OCI-LY7 (cell line): ENCODE measurements around the gene LYRM4. TPM values are rescaled to one million over a fixed set of nuclear protein-coding genes. Genes with fewer than 3 reads are reported as not detected.

Experiments
- BruUV-seq: library from RNA; stranded (reverse); fragments of 400-500 nt; replicated peaks from 2 replicates; lab custom pipeline; 2021; lab: Mats Ljungman, UMichigan
- CTCF ChIA-PET: fragments of 300-600 bp; sonication (Branson Sonifier 250); formaldehyde crosslinking; loops from one replicate; lab custom pipeline; 2022; ENCODE audit warnings: antibody characterized with exemption; ENCODE audit not compliant: unreplicated experiment; lab: Charles Lee
- POLR2A ChIA-PET: fragments of 300-600 bp; sonication (Branson Sonifier 250); formaldehyde crosslinking; loops from one replicate; lab custom pipeline; 2022; ENCODE audit warnings: antibody characterized with exemption; lab: Charles Lee
- DNase-seq: peaks from one replicate; pipeline ENCODE4 v3.0.0-alpha.2; 2015; ENCODE audit warnings: low spot score
- H2AFZ ChIP-seq: fragments of 200-600 bp; sonication (generic), shearing (Covaris generic); 2 replicates; pipeline ENCODE4 v1.6.1; 2014; ENCODE audit warnings: mild to moderate bottlenecking, antibody characterized with exemption, low read length, moderate library complexity
- H3K27ac ChIP-seq: fragments of 200-600 bp; sonication (generic); 2 replicates; pipeline ENCODE4 v1.5.1; 2014; ENCODE audit warnings: mixed run types, low read depth, mild to moderate bottlenecking, moderate library complexity, low read length, inconsistent platforms; ENCODE audit not compliant: poor library complexity, severe bottlenecking
- H3K36me3 ChIP-seq: fragments of 200-600 bp; sonication (generic); 2 replicates; pipeline ENCODE4 v1.6.1; 2014; ENCODE audit warnings: mild to moderate bottlenecking, antibody characterized with exemption, low read length, moderate library complexity, mixed read lengths; ENCODE audit not compliant: insufficient read depth
- H3K4me1 ChIP-seq: fragments of 200-600 bp; sonication (generic); 2 replicates; pipeline ENCODE4 v1.5.1; 2014; ENCODE audit warnings: mild to moderate bottlenecking, low read length; ENCODE audit not compliant: insufficient read depth, poor library complexity, severe bottlenecking
- H3K4me2 ChIP-seq: fragments of 200-600 bp; sonication (generic); 2 replicates; pipeline ENCODE4 v1.6.1; 2014; ENCODE audit warnings: mild to moderate bottlenecking, low read length
- H3K4me3 ChIP-seq: fragments of 200-600 bp; sonication (generic); 2 replicates; pipeline ENCODE4 v1.5.1; 2014; ENCODE audit warnings: mild to moderate bottlenecking, low read depth, low read length; ENCODE audit not compliant: poor library complexity, severe bottlenecking
- H3K79me2 ChIP-seq: fragments of 200-600 bp; sonication (generic); 2 replicates; pipeline ENCODE4 v1.6.1; 2016; ENCODE audit warnings: low read depth, mild to moderate bottlenecking, low read length, moderate library complexity, mixed read lengths; ENCODE audit not compliant: insufficient read depth
- H3K9me2 ChIP-seq: fragments of 200-600 bp; sonication (generic); 2 replicates; pipeline ENCODE4 v1.6.1; 2016; ENCODE audit warnings: mild to moderate bottlenecking, low read length, mixed read lengths; ENCODE audit not compliant: insufficient read depth
- H3K9me3 ChIP-seq: fragments of 200-600 bp; sonication (generic); 2 replicates; pipeline ENCODE4 v1.6.1; 2014; ENCODE audit warnings: mild to moderate bottlenecking, mixed run types, low read length, mixed read lengths
- H4K20me1 ChIP-seq: fragments of 200-600 bp; sonication (generic); 2 replicates; pipeline ENCODE4 v1.6.1; 2014; ENCODE audit warnings: mild to moderate bottlenecking, antibody characterized with exemption, low read length, moderate library complexity, mixed read lengths; ENCODE audit not compliant: insufficient read depth
- EZH2phosphoT487 ChIP-seq: fragments of 200-600 bp; sonication (generic); IDR thresholded peaks from 2 replicates; pipeline ENCODE4 v1.6.1; 2018; ENCODE audit warnings: low read depth, borderline replicate concordance, mild to moderate bottlenecking, mixed run types, antibody characterized with exemption, low read length, moderate library complexity, mixed read lengths
- intact Hi-C: fragments of 100-400 bp; cut with micrococcal nuclease; formaldehyde crosslinking; loops from one replicate; pipeline ENCODE4 v1.10.0; 2022; ENCODE audit not compliant: unreplicated experiment
- total RNA-seq, 2 experiments: library from RNA; depleted of rRNA in 1 of 2; stranded (reverse); fragments of >200 nt in 1 of 2; shearing (Covaris generic) in 1 of 2; gene quantifications; 2 replicates each; pipeline ENCODE4 v1.2.3, GENCODE V29; 2014 to 2022
- TF ChIP-seq, protein P1 (sequence below): fragments of 200-600 bp; sonication (generic); conservative IDR thresholded peaks from 2 replicates; pipeline ENCODE4 v1.5.1; 2014; ENCODE audit warnings: mild to moderate bottlenecking, antibody characterized with exemption, low read length, moderate library complexity, mixed read lengths

Gene LYRM4
- total RNA-seq, 2 experiments from 2014 or later = 19.6 to 34.3 TPM

DNA sequence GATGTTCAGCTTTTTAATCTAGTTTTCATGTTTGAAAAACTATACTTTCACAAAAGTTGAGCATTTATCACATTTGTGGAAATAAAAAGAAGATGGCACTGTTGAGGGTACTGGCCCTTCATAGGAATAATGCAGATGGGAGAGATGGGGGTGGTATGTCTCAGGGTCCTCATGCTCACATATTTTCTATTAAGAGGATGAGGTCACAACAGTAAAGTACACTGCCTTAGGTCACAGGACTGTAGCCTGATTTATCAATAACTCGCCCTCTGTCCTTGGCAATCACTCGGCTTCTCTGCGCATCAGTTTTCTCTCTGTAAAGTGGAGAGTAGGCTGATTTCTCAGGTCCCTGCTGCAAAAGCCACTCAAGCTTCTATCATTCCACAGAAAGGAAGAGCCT lies 119.7 kb downstream of the LYRM4 start:
- Histone ChIP-seq H3K4me1 (peaks cover 13% of the 10 kb centered on the region), H2AFZ (no peak overlapping the region), H3K27ac (no peak overlapping the region), H3K4me3 (no peak overlapping the region), H3K4me2 (peak overlapping the region; percentile 51), H3K9me3 (no peaks in the 10 kb centered on the region), H3K36me3 (no peaks in the 10 kb centered on the region), H3K9me2 (no peaks in the 10 kb centered on the region), H4K20me1 (peaks cover 6% of the 10 kb centered on the region; the same call in 1 of the 2 replicates), H3K79me2 (no peaks in the 10 kb centered on the region)
- no peak for DNase-seq
- POLR2A ChIA-PET = interaction anchor here (0.6 to 0.7 kb wide), 2 partner anchors 16 to 277 kb away, joined by 3 read pairs; no protein-coding TSS in a partner anchor
- no peak for TF ChIP-seq EZH2phosphoT487
- BruUV-seq = no TSS peak
- CTCF ChIA-PET = no interaction called here
- intact Hi-C loops = loop anchor here (5.0 kb wide), 1 partner anchor 121 kb away; the partner anchor contains the start of genes FARS2 and LYRM4

- peaks cover 13% of the 10 kb centered on the region for H3K4me1 ChIP-seq
- peak; percentile 50 for DNase-seq
These were observed 120.7 kb downstream of the LYRM4 start for GRCh38 chr6:5139828-5140771.

More at GRCh38 chr6:5139828-5140771, 120.7 kb downstream of the LYRM4 start:
- H3K79me2 ChIP-seq = no peaks in the 10 kb centered on the region
- no peaks in the 10 kb centered on the region for H3K9me2 ChIP-seq
- H3K9me3 ChIP-seq = no peaks in the 10 kb centered on the region
- H4K20me1 ChIP-seq = peaks cover 6% of the 10 kb centered on the region; the same call in 1 of the 2 replicates
- H3K4me2 ChIP-seq = peak overlapping the region; percentile 51
- no peak overlapping the region for H3K27ac ChIP-seq
- H3K4me3 ChIP-seq = peak overlapping the region; percentile 26
- no TSS peak for BruUV-seq
- CTCF ChIA-PET = no interaction called here
- peak overlapping the region; percentile 8; the same call in 1 of the 2 replicates for H2AFZ ChIP-seq
- intact Hi-C loops = loop anchor here (5.0 kb wide), 1 partner anchor 122 kb away; the partner anchor contains the start of genes FARS2 and LYRM4
- TF ChIP-seq EZH2phosphoT487 = no peak
- TF ChIP-seq, protein P1, sequence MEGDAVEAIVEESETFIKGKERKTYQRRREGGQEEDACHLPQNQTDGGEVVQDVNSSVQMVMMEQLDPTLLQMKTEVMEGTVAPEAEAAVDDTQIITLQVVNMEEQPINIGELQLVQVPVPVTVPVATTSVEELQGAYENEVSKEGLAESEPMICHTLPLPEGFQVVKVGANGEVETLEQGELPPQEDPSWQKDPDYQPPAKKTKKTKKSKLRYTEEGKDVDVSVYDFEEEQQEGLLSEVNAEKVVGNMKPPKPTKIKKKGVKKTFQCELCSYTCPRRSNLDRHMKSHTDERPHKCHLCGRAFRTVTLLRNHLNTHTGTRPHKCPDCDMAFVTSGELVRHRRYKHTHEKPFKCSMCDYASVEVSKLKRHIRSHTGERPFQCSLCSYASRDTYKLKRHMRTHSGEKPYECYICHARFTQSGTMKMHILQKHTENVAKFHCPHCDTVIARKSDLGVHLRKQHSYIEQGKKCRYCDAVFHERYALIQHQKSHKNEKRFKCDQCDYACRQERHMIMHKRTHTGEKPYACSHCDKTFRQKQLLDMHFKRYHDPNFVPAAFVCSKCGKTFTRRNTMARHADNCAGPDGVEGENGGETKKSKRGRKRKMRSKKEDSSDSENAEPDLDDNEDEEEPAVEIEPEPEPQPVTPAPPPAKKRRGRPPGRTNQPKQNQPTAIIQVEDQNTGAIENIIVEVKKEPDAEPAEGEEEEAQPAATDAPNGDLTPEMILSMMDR = no peak
- H3K36me3 ChIP-seq = no peaks in the 10 kb centered on the region
- POLR2A ChIA-PET = interaction anchor here (0.7 to 1.0 kb wide), 3 partner anchors 16 to 42 kb away, joined by 3 to 5 read pairs (median 3); no protein-coding TSS in a partner anchor
